Uterus (tissue), 4 donors: ENCODE measurements around the gene LSR. TPM values are rescaled to one million over a fixed set of nuclear protein-coding genes. Genes with fewer than 3 reads are reported as not detected.
"Not testable (repeated sequence)": the region's sequence is repeated elsewhere in the genome, so short reads cannot be mapped to it uniquely, and the experiment has no call there.

ENCODE experiments used
- DNase-seq, 2 donors: peaks; one replicate each; pipeline ENCODE4 v3.0.0-alpha.2; 2019 to 2020
- H3K27ac ChIP-seq, 2 donors: fragments of 200-600 bp; sonication (generic); 1 replicate in 1 of 2; 2 replicates in 1 of 2; pipeline ENCODE4 v1.5.1; 2016 to 2018
- H3K27me3 ChIP-seq, 2 donors: fragments of 200-600 bp; sonication (generic); one replicate each; pipeline ENCODE4 v1.5.1; 2018 to 2019; ENCODE audit warnings: control low read depth in 1 of 2
- H3K36me3 ChIP-seq, 2 donors: fragments of 200-600 bp; sonication (generic); one replicate each; pipeline ENCODE4 v1.5.1; 2019; ENCODE audit warnings: control low read depth in 1 of 2
- H3K4me1 ChIP-seq, 2 donors: fragments of 200-600 bp; sonication (generic); one replicate each; pipeline ENCODE4 v1.5.1; 2018 to 2019; ENCODE audit warnings: control low read depth in 1 of 2
- H3K4me3 ChIP-seq, 2 donors: fragments of 200-600 bp; sonication (generic); 1 replicate in 1 of 2; 2 replicates in 1 of 2; pipeline ENCODE4 v1.5.1; 2018 to 2019; ENCODE audit warnings: mild to moderate bottlenecking in 1 of 2
- H3K9me3 ChIP-seq, 2 donors: fragments of 200-600 bp; sonication (generic); one replicate each; pipeline ENCODE4 v1.5.1; 2019; ENCODE audit warnings: control low read depth in 1 of 2
- CTCF ChIP-seq, 4 experiments: fragments of 200-600 bp in 2 of 4; fragments of 450-650 bp in 2 of 4; sonication (generic) in 2 of 4; IDR thresholded peaks; one replicate each; pipeline ENCODE4 v1.5.1; 2016 to 2019; ENCODE audit warnings: antibody characterized with exemption in 4 of 4, mild to moderate bottlenecking in 2 of 4, moderate library complexity in 1 of 4
- POLR2A ChIP-seq, 2 donors: fragments of 450-650 bp; IDR thresholded peaks; one replicate each; pipeline ENCODE4 v1.6.1; 2016; ENCODE audit warnings: antibody characterized with exemption in 2 of 2, mild to moderate bottlenecking in 1 of 2, moderate library complexity in 1 of 2
- intact Hi-C: fragments of 100-400 bp; cut with DNase I; formaldehyde crosslinking; loops from one replicate; pipeline ENCODE4 v1.15.1; 2023; ENCODE audit warnings: low total_unique reads
- total RNA-seq, 4 donors: library from RNA; depleted of rRNA in 3 of 4; stranded (reverse); fragments of >200 nt in 3 of 4; gene quantifications; one replicate each; pipeline versions ENCODE4 v1.1.0 to v1.2.4, GENCODE V29; 2014 to 2023
- donor health status: DM: yes; HTN: yes; CAD: no.

LSR gene
- total RNA-seq, 4 donors from 2014 or later, result 7.3 to 37.8 (median 20.2) TPM

GRCh38 chr19:35236638-35237400, 12.0 kb upstream of the LSR start:
- intact Hi-C loops, result no loop called here
- DNase-seq, result no peak
- H3K36me3 ChIP-seq, result no peaks in the 10 kb centered on the region
- TF ChIP-seq CTCF (IDR thresholded peaks at IDR 0.05) (no peak), POLR2A (IDR thresholded peaks at IDR 0.05) (no peak)
- no peaks in the 10 kb centered on the region for H3K4me1 ChIP-seq
- H3K9me3 ChIP-seq, result no peaks in the 10 kb centered on the region
- H3K27ac ChIP-seq, result no peak overlapping the region
- H3K4me3 ChIP-seq, result no peak overlapping the region
- H3K27me3 ChIP-seq, result no peaks in the 10 kb centered on the region

GRCh38 chr19:35239597-35239996, 9.2 kb upstream of the LSR start:
- H3K36me3 ChIP-seq, H3K4me1 ChIP-seq, H3K27ac ChIP-seq, H3K9me3 ChIP-seq, H3K27me3 ChIP-seq, intact Hi-C loops, DNase-seq, H3K4me3 ChIP-seq: not testable (repeated sequence)

- H3K9me3 ChIP-seq, result no peaks in the 10 kb centered on the region
- no peak overlapping the region for H3K27ac ChIP-seq
- no peaks in the 10 kb centered on the region for H3K4me1 ChIP-seq
- no peak for DNase-seq
- TF ChIP-seq POLR2A (IDR thresholded peaks at IDR 0.05), result no peak
- no peak for TF ChIP-seq CTCF (IDR thresholded peaks at IDR 0.05)
- intact Hi-C loops, result no loop called here
- no peaks in the 10 kb centered on the region for H3K36me3 ChIP-seq
- no peaks in the 10 kb centered on the region for H3K27me3 ChIP-seq
- no peak overlapping the region for H3K4me3 ChIP-seq
Observed at GRCh38 chr19:35240327-35240726, 8.5 kb upstream of the LSR start.

GRCh38 chr19:35241417-35241816, 7.4 kb upstream of the LSR start:
- no peak for DNase-seq
- H3K4me1 ChIP-seq, result no peaks in the 10 kb centered on the region
- TF ChIP-seq CTCF (IDR thresholded peaks at IDR 0.05), result no peak
- no peak for TF ChIP-seq POLR2A (IDR thresholded peaks at IDR 0.05)
- intact Hi-C loops, result no loop called here
- H3K36me3 ChIP-seq, result no peaks in the 10 kb centered on the region
- no peak overlapping the region for H3K27ac ChIP-seq
- no peaks in the 10 kb centered on the region for H3K9me3 ChIP-seq
- no peak overlapping the region for H3K4me3 ChIP-seq
- H3K27me3 ChIP-seq, result peaks cover 0 to under 1% of the 10 kb centered on the region in 2 donors

- TF ChIP-seq CTCF (IDR thresholded peaks at IDR 0.05), result no peak
- TF ChIP-seq POLR2A (IDR thresholded peaks at IDR 0.05), result no peak
- H3K4me1 ChIP-seq, result no peaks in the 10 kb centered on the region
- no peaks in the 10 kb centered on the region for H3K36me3 ChIP-seq
- no peaks in the 10 kb centered on the region for H3K9me3 ChIP-seq
- H3K27ac ChIP-seq, result no peak overlapping the region
- intact Hi-C loops, result no loop called here
- no peak overlapping the region for H3K4me3 ChIP-seq
- H3K27me3 ChIP-seq, result peaks cover 0 to 7% of the 10 kb centered on the region in 2 donors
- no peak for DNase-seq
Observed at GRCh38 chr19:35246466-35247092, 2.2 kb upstream of the LSR start.
